H9 (cell line): ENCODE results near the gene ADIPOR1. TPM values are rescaled to one million over a fixed set of nuclear protein-coding genes. Genes with fewer than 3 reads are reported as not detected.

Experiments used
- DNase-seq: peaks from one replicate; pipeline ENCODE4 v3.0.0-alpha.2; 2017
- H2AFZ ChIP-seq: one replicate; pipeline ENCODE4 v1.6.1; 2013; ENCODE audit warnings: mild to moderate bottlenecking, low read length, control low read depth, moderate library complexity
- H2AK5ac ChIP-seq: 2 replicates; pipeline ENCODE4 v1.6.1; 2013; ENCODE audit warnings: low read length, control low read depth, mixed read lengths; ENCODE audit not compliant: insufficient read length
- H2BK120ac ChIP-seq: one replicate; pipeline ENCODE4 v1.6.1; 2013; ENCODE audit warnings: low read depth, mild to moderate bottlenecking, low read length, control low read depth, inconsistent platforms; ENCODE audit not compliant: poor library complexity, severe bottlenecking
- H2BK12ac ChIP-seq: 2 replicates; pipeline ENCODE4 v1.6.1; 2013; ENCODE audit warnings: low read length, control low read depth, mixed read lengths, low read depth; ENCODE audit not compliant: insufficient read length
- H2BK15ac ChIP-seq: 2 replicates; pipeline ENCODE4 v1.6.1; 2013; ENCODE audit warnings: low read depth, low read length, control low read depth
- H2BK20ac ChIP-seq: one replicate; pipeline ENCODE4 v1.6.1; 2013; ENCODE audit warnings: low read depth, mild to moderate bottlenecking, low read length, control low read depth, inconsistent platforms; ENCODE audit not compliant: poor library complexity, severe bottlenecking
- H2BK5ac ChIP-seq: 2 replicates; pipeline ENCODE4 v1.6.1; 2013; ENCODE audit warnings: low read length, control low read depth, mixed read lengths; ENCODE audit not compliant: insufficient read length
- H3K14ac ChIP-seq: 2 replicates; pipeline ENCODE4 v1.6.1; 2013; ENCODE audit warnings: low read length, control low read depth; ENCODE audit not compliant: insufficient read depth
- H3K18ac ChIP-seq: 2 replicates; pipeline ENCODE4 v1.6.1; 2013; ENCODE audit warnings: low read depth, mild to moderate bottlenecking, mixed read lengths, low read length, control low read depth; ENCODE audit not compliant: insufficient read length
- H3K23ac ChIP-seq: 2 replicates; pipeline ENCODE4 v1.6.1; 2013; ENCODE audit warnings: low read length, control low read depth, mixed read lengths, low read depth; ENCODE audit not compliant: insufficient read length
- H3K23me2 ChIP-seq: 2 replicates; pipeline ENCODE4 v1.6.1; 2013; ENCODE audit warnings: low read depth, mild to moderate bottlenecking, mixed read lengths, low read length, control low read depth; ENCODE audit not compliant: insufficient read length, poor library complexity, severe bottlenecking
- H3K27ac ChIP-seq: 2 replicates; pipeline ENCODE4 v1.5.1; 2013; ENCODE audit warnings: low read length, control low read depth, mixed read lengths, low read depth; ENCODE audit not compliant: insufficient read length
- H3K27me3 ChIP-seq: 2 replicates; pipeline ENCODE4 v1.6.1; 2013; ENCODE audit warnings: low read length, control low read depth, inconsistent platforms; ENCODE audit not compliant: insufficient read depth
- H3K4ac ChIP-seq: 2 replicates; pipeline ENCODE4 v1.6.1; 2013; ENCODE audit warnings: low read depth, mild to moderate bottlenecking, control low read depth, inconsistent platforms, low read length, moderate library complexity
- H3K4me1 ChIP-seq: 2 replicates; pipeline ENCODE4 v1.6.1; 2013; ENCODE audit warnings: low read length, control low read depth, inconsistent platforms; ENCODE audit not compliant: insufficient read depth
- H3K4me2 ChIP-seq: 2 replicates; pipeline ENCODE4 v1.6.1; 2013; ENCODE audit warnings: low read length, control low read depth, mixed read lengths; ENCODE audit not compliant: insufficient read length, insufficient read depth
- H3K56ac ChIP-seq: 2 replicates; pipeline ENCODE4 v1.6.1; 2013; ENCODE audit warnings: low read depth, mild to moderate bottlenecking, mixed read lengths, low read length, control low read depth; ENCODE audit not compliant: insufficient read length
- H3K79me1 ChIP-seq: 2 replicates; pipeline ENCODE4 v1.6.1; 2013; ENCODE audit warnings: low read depth, mild to moderate bottlenecking, moderate library complexity, low read length, control low read depth, inconsistent platforms; ENCODE audit not compliant: insufficient read depth, poor library complexity, severe bottlenecking
- H3K79me2 ChIP-seq: 2 replicates; pipeline ENCODE4 v1.6.1; 2013; ENCODE audit warnings: low read length, control low read depth, inconsistent platforms; ENCODE audit not compliant: insufficient read depth
- H3K9ac ChIP-seq: 2 replicates; pipeline ENCODE4 v1.6.1; 2013; ENCODE audit warnings: low read length, control low read depth, mixed read lengths; ENCODE audit not compliant: insufficient read length; ENCODE audit errors: extremely low read depth
- H3K9me3 ChIP-seq: one replicate; pipeline ENCODE4 v1.6.1; 2013; ENCODE audit warnings: low read depth, low read length, inconsistent platforms; ENCODE audit not compliant: control insufficient read depth
- H3T11ph ChIP-seq: one replicate; pipeline ENCODE4 v1.6.1; 2013; ENCODE audit warnings: mild to moderate bottlenecking, low read length, control low read depth, inconsistent platforms
- H4K20me1 ChIP-seq: one replicate; pipeline ENCODE4 v1.6.1; 2013; ENCODE audit not compliant: control insufficient read depth, insufficient read length, insufficient read depth
- H4K5ac ChIP-seq: 2 replicates; pipeline ENCODE4 v1.6.1; 2013; ENCODE audit warnings: low read depth, mild to moderate bottlenecking, mixed read lengths, low read length, control low read depth; ENCODE audit not compliant: insufficient read length
- H4K8ac ChIP-seq: replicated peaks from 2 replicates; pipeline ENCODE4 v1.6.1; 2013; ENCODE audit warnings: low read length, control low read depth, mixed read lengths, low read depth; ENCODE audit not compliant: insufficient read length
- H4K91ac ChIP-seq: 2 replicates; pipeline ENCODE4 v1.6.1; 2013; ENCODE audit warnings: low read depth, mild to moderate bottlenecking, moderate library complexity, mixed read lengths, low read length, control low read depth; ENCODE audit not compliant: insufficient read length
- H3K27ac Mint-ChIP-seq, 3 experiments: 2 replicates in 2 of 3; 3 replicates in 1 of 3; pipeline ENCODE4 v1.8.0; 2020 to 2021; ENCODE audit warnings: mixed read lengths in 3 of 3, mild to moderate bottlenecking in 1 of 3, moderate library complexity in 1 of 3
- H3K27me3 Mint-ChIP-seq: 2 replicates; pipeline ENCODE4 v1.8.0; 2021; ENCODE audit warnings: low read depth, mild to moderate bottlenecking, moderate library complexity, mixed read lengths
- H3K36me3 Mint-ChIP-seq, 3 experiments: 2 replicates in 2 of 3; 3 replicates in 1 of 3; pipeline ENCODE4 v1.8.0; 2020 to 2021; ENCODE audit warnings: low read depth in 3 of 3, mixed read lengths in 3 of 3; ENCODE audit not compliant: insufficient read depth in 1 of 3
- H3K4me1 Mint-ChIP-seq, 2 experiments: 2 replicates each; pipeline ENCODE4 v1.8.0; 2020; ENCODE audit warnings: mixed read lengths in 2 of 2
- H3K4me3 Mint-ChIP-seq, 2 experiments: 2 replicates in 1 of 2; 3 replicates in 1 of 2; pipeline ENCODE4 v1.8.0; 2020 to 2021; ENCODE audit warnings: mild to moderate bottlenecking in 2 of 2, mixed read lengths in 2 of 2, moderate library complexity in 1 of 2
- H3K9me3 Mint-ChIP-seq, 2 experiments: 2 replicates in 1 of 2; 3 replicates in 1 of 2; pipeline ENCODE4 v1.8.0; 2020; ENCODE audit warnings: mild to moderate bottlenecking in 2 of 2, mixed read lengths in 2 of 2, moderate library complexity in 1 of 2
- WGBS: extraction: QIAGEN DNeasy Blood & Tissue Kit; methylation state at CpG from one replicate; pipeline ENCODE4 v1.1.7; 2013; ENCODE audit warnings: missing lambda C conversion rate, low lambda C conversion rate, mixed read lengths; ENCODE audit not compliant: insufficient read length; ENCODE audit errors: extremely low coverage; 5-methylcytosine and 5-hydroxymethylcytosine counted together
- total RNA-seq: library from RNA; stranded (reverse); gene quantifications from 2 replicates; pipeline ENCODE4 v1.2.1, GENCODE V29; 2021
- TF ChIP-seq, protein P1 (sequence below): fragments of 200-600 bp; sonication (generic); conservative IDR thresholded peaks from 3 replicates; pipeline ENCODE4 v1.8.0; 2021; ENCODE audit warnings: antibody characterized with exemption, mild to moderate bottlenecking

The ADIPOR1 gene
- total RNA-seq, 1 experiment from 2014 or later, result 65.0 TPM

DNA sequence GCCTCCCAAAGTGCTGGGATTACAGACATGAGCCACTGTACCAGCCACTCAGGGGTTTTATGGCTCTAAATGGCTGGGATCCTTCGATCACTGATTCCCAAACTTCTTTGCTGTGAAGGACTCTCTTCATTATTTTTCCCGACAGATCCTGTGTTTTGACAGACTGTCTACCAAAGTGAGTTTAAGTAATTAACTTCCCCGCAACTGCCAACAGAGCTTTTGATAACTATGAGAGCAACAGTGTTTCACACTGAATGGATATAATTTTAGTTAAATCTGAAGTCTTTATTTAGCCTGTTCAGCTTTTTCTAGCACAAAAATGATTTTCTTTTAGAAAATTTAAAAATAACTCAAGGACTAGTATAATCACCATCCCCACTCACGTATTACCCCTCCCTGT is 56.6 kb downstream of the ADIPOR1 start:
- TF ChIP-seq, protein P1, sequence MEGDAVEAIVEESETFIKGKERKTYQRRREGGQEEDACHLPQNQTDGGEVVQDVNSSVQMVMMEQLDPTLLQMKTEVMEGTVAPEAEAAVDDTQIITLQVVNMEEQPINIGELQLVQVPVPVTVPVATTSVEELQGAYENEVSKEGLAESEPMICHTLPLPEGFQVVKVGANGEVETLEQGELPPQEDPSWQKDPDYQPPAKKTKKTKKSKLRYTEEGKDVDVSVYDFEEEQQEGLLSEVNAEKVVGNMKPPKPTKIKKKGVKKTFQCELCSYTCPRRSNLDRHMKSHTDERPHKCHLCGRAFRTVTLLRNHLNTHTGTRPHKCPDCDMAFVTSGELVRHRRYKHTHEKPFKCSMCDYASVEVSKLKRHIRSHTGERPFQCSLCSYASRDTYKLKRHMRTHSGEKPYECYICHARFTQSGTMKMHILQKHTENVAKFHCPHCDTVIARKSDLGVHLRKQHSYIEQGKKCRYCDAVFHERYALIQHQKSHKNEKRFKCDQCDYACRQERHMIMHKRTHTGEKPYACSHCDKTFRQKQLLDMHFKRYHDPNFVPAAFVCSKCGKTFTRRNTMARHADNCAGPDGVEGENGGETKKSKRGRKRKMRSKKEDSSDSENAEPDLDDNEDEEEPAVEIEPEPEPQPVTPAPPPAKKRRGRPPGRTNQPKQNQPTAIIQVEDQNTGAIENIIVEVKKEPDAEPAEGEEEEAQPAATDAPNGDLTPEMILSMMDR, result no peak

More for the DNA sequence above, 56.6 kb downstream of the ADIPOR1 start:
- Mint-ChIP-seq H3K27ac (no peak overlapping the region), H3K27me3 (no peaks in the 10 kb centered on the region), H3K9me3 (no peaks in the 10 kb centered on the region), H3K4me3 (no peak overlapping the region), H3K36me3 (peaks cover 0 to 41% (median 26%) of the 10 kb centered on the region in 3 experiments; a peak in 5 of 7 replicates), H3K4me1 (no peaks in the 10 kb centered on the region)
- Histone ChIP-seq H3K4me2 (no peak overlapping the region), H3K27me3 (no peaks in the 10 kb centered on the region), H3K79me2 (no peaks in the 10 kb centered on the region), H2BK5ac (no peak overlapping the region), H3K79me1 (no peaks in the 10 kb centered on the region), H2AK5ac (no peak overlapping the region), H3T11ph (no peak overlapping the region), H2BK120ac (no peak overlapping the region), H3K14ac (no peak overlapping the region), H3K23me2 (no peaks in the 10 kb centered on the region), H2BK12ac (no peak overlapping the region), H3K9me3 (no peaks in the 10 kb centered on the region), H2AFZ (no peak overlapping the region), H4K5ac (no peak overlapping the region), H4K91ac (no peak overlapping the region), H3K27ac (no peak overlapping the region), H3K4me1 (no peaks in the 10 kb centered on the region), H3K18ac (no peak overlapping the region), H2BK20ac (no peak overlapping the region), H3K56ac (no peak overlapping the region), H3K4ac (no peak overlapping the region), H3K9ac (no peak overlapping the region), H4K20me1 (no peaks in the 10 kb centered on the region), H3K23ac (no peak overlapping the region), H2BK15ac (no peak overlapping the region), H4K8ac (no peak overlapping the region)
- DNase-seq, result no peak
- WGBS, result no CpG with 5 or more reads among the region's 4 CpGs
